GM12878 (cell line): ENCODE results near the gene EXPH5. TPM values are rescaled to one million over a fixed set of nuclear protein-coding genes. Genes with fewer than 3 reads are reported as not detected.

Experiments used
- ATAC-seq: fragments of 200-7000 bp; cut with Tn5 transposase; 3 replicates; pipeline ENCODE4 v1.9.1; 2020; ENCODE audit warnings: mild to moderate bottlenecking, moderate library complexity
- BruUV-seq: library from RNA; stranded (reverse); fragments of 400-500 nt; replicated peaks from 2 replicates; lab custom pipeline; 2021; lab: Mats Ljungman, UMichigan
- CTCF ChIA-PET: fragments of 300-600 bp; sonication (Branson Sonifier 250); formaldehyde crosslinking; extraction: SDS; loops from one replicate; lab custom pipeline; 2021; ENCODE audit warnings: inconsistent platforms; lab: Yijun Ruan, JAX
- POLR2A ChIA-PET: fragments of 350-600 bp; formaldehyde crosslinking; extraction: SDS; loops from one replicate; lab custom pipeline; 2021; ENCODE audit warnings: inconsistent platforms; lab: Charles Lee
- RAD21 ChIA-PET: fragments of 300-600 bp; sonication (Branson Sonifier 250); formaldehyde crosslinking; loops from one replicate; lab custom pipeline; 2023; ENCODE audit warnings: antibody characterized with exemption; ENCODE audit not compliant: unreplicated experiment; lab: Charles Lee
- SMC1A ChIA-PET: fragments of 300-600 bp; sonication (Branson Sonifier 250); formaldehyde crosslinking; loops from one replicate; lab custom pipeline; 2023; ENCODE audit not compliant: unreplicated experiment, uncharacterized antibody; lab: Charles Lee
- DNase-seq: peaks from one replicate; pipeline ENCODE4 v3.0.0-alpha.2; 2011; ENCODE audit warnings: low read depth, low spot score
- FAIRE-seq: peaks from 3 replicates; lab custom pipeline; 2011; peaks lifted over from hg19 to GRCh38; lab: Jason Lieb, UNC
- H2AFZ ChIP-seq: 2 replicates; pipeline ENCODE4 v1.6.0; 2011; ENCODE audit warnings: low read depth, low read length, control low read depth; ENCODE audit not compliant: control insufficient read depth
- H3K27ac ChIP-seq: 2 replicates; pipeline ENCODE4 v1.5.1; 2011; ENCODE audit warnings: control low read depth; ENCODE audit not compliant: control insufficient read depth, insufficient read depth
- H3K27me3 ChIP-seq, 2 experiments: replicated peaks in 1 of 2; 2 replicates each; pipeline versions ENCODE4 v1.6.0 to v1.6.1; 2011; ENCODE audit warnings: low read length in 1 of 2; ENCODE audit not compliant: control insufficient read depth in 2 of 2, insufficient read depth in 2 of 2
- H3K36me3 ChIP-seq, 2 experiments: 2 replicates each; pipeline ENCODE4 v1.5.1; 2011; ENCODE audit warnings: low read length in 1 of 2; ENCODE audit not compliant: control insufficient read depth in 2 of 2, insufficient read depth in 2 of 2
- H3K4me1 ChIP-seq: 2 replicates; pipeline ENCODE4 v1.6.1; 2011; ENCODE audit warnings: mild to moderate bottlenecking, low read length, moderate library complexity, mixed read lengths; ENCODE audit not compliant: control insufficient read depth, insufficient read depth
- H3K4me2 ChIP-seq: 2 replicates; pipeline ENCODE4 v1.6.0; 2011; ENCODE audit warnings: control low read depth; ENCODE audit not compliant: control insufficient read depth, insufficient read depth
- H3K4me3 ChIP-seq: fragments of 200-600 bp; sonication (generic); 2 replicates; pipeline ENCODE4 v1.5.1; 2016
- H3K79me2 ChIP-seq: 2 replicates; pipeline ENCODE4 v1.6.0; 2011; ENCODE audit warnings: low read length; ENCODE audit not compliant: control insufficient read depth, insufficient read depth
- H3K9ac ChIP-seq: 2 replicates; pipeline ENCODE4 v1.8.0; 2011; ENCODE audit warnings: low read length, control low read depth, mixed read lengths; ENCODE audit not compliant: control insufficient read depth, insufficient read depth
- H3K9me3 ChIP-seq: replicated peaks from 3 replicates; pipeline ENCODE4 v1.5.1; 2011; ENCODE audit warnings: mild to moderate bottlenecking, low read length; ENCODE audit not compliant: control insufficient read depth, insufficient read depth
- H4K20me1 ChIP-seq: 2 replicates; pipeline ENCODE4 v1.6.0; 2011; ENCODE audit not compliant: control insufficient read depth, insufficient read depth
- NFIC ChIP-seq: IDR thresholded peaks from 2 replicates; pipeline ENCODE4 v1.6.1; 2012; ENCODE audit warnings: low read depth, mild to moderate bottlenecking, inconsistent platforms, low read length, moderate library complexity
- NFYB ChIP-seq: IDR thresholded peaks from 2 replicates; pipeline ENCODE4 v1.6.1; 2011; ENCODE audit warnings: low read depth, mild to moderate bottlenecking, low read length, improper control_type of control experiment, moderate library complexity; ENCODE audit not compliant: insufficient read depth
- TAF1 ChIP-seq: IDR thresholded peaks from 2 replicates; pipeline ENCODE4 v1.6.1; 2011; ENCODE audit warnings: mild to moderate bottlenecking, low read depth, low read length, borderline replicate concordance
- WGBS: methylation state at CpG from one replicate; pipeline ENCODE4 v1.1.6; 2016; ENCODE audit warnings: low lambda C conversion rate; ENCODE audit not compliant: insufficient replicate concordance, insufficient coverage; ENCODE audit errors: missing lambda C conversion rate; 5-methylcytosine and 5-hydroxymethylcytosine counted together
- in situ Hi-C: fragments of 300-500 bp; cut with MboI; formaldehyde crosslinking; loops from 9 replicates; pipeline ENCODE4 v1.14.3; 2018; ENCODE audit warnings: mixed read lengths
- intact Hi-C: fragments of 100-400 bp; cut with micrococcal nuclease; formaldehyde crosslinking; loops from one replicate; pipeline ENCODE4 v1.14.2; 2022; ENCODE audit not compliant: unreplicated experiment
- polyA plus RNA-seq, 11 experiments: library from polyadenylated mRNA; depleted of rRNA in 4 of 11; unstranded in 6 of 11; stranded (reverse) in 5 of 11; fragments of >200 nt; fragmentation: Nextera tagmentation in 4 of 11; fragmentation: Illumina TruSeq in 1 of 11; extraction: Ambion mirVana in 4 of 11; extraction: Trizol in 1 of 11; gene quantifications; 1 replicate in 1 of 11; 2 replicates in 10 of 11; pipeline versions ENCODE4 v1.2.1 to v1.2.3, GENCODE V29; 2011 to 2016; ENCODE audit warnings: inconsistent platforms in 2 of 11, missing spikeins in 2 of 11, low read depth in 1 of 11
- total RNA-seq, 4 experiments: library from RNA; depleted of rRNA in 3 of 4; stranded (reverse); fragments of >200 nt in 3 of 4; fragmentation: Illumina TruSeq in 1 of 4; extraction: Trizol in 1 of 4; gene quantifications; 2 replicates each; pipeline versions ENCODE4 v1.2.1 to v1.2.3, GENCODE V29; 2013 to 2021
- TF ChIP-seq, protein P1 (sequence below): IDR thresholded peaks from 2 replicates; pipeline ENCODE4 v1.6.1; 2011; ENCODE audit warnings: mild to moderate bottlenecking, low read depth, low read length, moderate library complexity; ENCODE audit not compliant: insufficient replicate concordance
- TF ChIP-seq, protein P2 (sequence below): IDR thresholded peaks from 2 replicates; pipeline ENCODE4 v1.6.1; 2012; ENCODE audit warnings: mild to moderate bottlenecking, low read depth, low read length
- TF ChIP-seq, protein P3 (sequence below): fragments of 450-650 bp; IDR thresholded peaks from 2 replicates; pipeline ENCODE4 v1.6.1; 2016; ENCODE audit warnings: mild to moderate bottlenecking

The EXPH5 gene
- total and polyA plus RNA-seq, 10 of the 15 experiments (the other 5 are each of a cell fraction or from before 2014, with no cell fraction given) = 0.69 to 11.1 (median 4.3) TPM

DNA sequence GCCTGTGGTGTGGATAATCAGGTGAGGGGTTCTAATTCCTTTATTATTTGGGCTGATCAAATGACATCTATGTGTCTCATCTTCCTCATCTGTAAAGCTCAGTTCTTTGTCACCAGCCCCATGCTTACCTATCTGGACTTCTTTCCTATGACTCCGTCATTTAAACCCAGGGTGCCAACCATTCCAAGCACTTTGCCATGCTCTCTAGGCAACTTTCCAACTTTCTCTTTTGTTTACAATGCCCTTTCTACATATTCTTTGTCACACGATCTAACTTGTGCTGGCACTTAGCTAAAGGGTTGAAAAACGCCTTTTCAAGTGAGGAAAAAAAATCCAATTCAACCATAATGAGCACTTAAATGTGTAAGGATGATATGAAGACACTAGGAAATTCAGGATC, 27.9 kb downstream of the EXPH5 start (continued):
- no peak for TF ChIP-seq TAF1

DNA sequence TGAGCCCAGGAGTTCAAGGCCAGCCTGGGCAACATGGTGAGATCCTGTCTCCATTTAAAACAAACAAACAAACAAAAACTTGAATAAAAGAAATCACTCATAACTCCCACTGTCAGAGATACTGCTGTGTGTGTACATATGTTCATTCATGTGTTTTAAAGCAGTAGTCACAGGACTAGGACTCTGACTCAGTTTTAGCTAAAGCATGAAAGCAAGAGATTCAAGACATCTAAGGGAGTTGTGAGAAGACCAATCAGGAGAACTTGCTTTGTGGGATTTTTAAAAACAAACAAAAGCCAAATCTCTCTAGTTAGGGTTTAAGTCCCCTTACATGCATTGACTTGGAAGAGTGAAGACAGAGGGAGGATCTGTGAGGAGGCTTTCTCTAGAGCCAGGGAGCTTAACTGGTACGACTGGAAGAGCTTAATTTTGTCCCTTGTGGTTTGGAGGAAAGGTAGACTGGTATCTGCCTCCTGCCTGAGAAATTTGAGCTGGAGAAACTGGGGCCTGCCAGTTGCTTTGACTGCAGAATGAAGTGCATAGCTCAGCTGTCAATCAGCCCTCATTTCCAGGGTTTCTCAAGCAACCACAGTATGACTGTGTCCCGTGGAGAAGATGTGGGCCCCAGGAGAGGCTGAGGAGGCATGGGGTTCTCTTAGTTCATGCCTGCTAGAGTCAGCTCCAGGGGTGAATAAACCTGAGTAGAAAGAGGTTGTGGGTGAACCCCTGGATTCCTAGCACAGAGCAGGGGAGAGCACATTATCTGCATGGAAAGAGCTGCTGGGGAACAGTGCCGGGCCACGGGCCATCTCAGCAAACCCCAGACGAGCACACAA, 30.6 kb downstream of the EXPH5 start:
- Histone ChIP-seq H3K9me3 (no peaks in the 10 kb centered on the region), H3K36me3 (no peaks in the 10 kb centered on the region), H3K4me1 (peaks cover 4% of the 10 kb centered on the region), H3K9ac (no peak overlapping the region), H3K79me2 (no peaks in the 10 kb centered on the region), H2AFZ (peak overlapping the region; percentile 24; the same call in 1 of the 2 replicates), H3K27ac (no peak overlapping the region), H3K4me2 (no peak overlapping the region), H3K27me3 (no peaks in the 10 kb centered on the region), H3K4me3 (no peak overlapping the region), H4K20me1 (no peaks in the 10 kb centered on the region)
- ChIA-PET POLR2A (interaction anchor here (1.0 kb wide), 2 partner anchors 26 to 57 kb away, joined by 3 to 4 read pairs; no protein-coding TSS in a partner anchor), RAD21 (interaction anchor here (1.2 kb wide), 1 partner anchor 25 kb away, joined by 3 read pairs; no protein-coding TSS in a partner anchor), SMC1A (interaction anchor here (2.2 kb wide), 1 partner anchor 10 kb away, joined by 8 read pairs; no protein-coding TSS in a partner anchor), CTCF (no interaction called here)
- BruUV-seq = no TSS peak
- TF ChIP-seq, protein P1, sequence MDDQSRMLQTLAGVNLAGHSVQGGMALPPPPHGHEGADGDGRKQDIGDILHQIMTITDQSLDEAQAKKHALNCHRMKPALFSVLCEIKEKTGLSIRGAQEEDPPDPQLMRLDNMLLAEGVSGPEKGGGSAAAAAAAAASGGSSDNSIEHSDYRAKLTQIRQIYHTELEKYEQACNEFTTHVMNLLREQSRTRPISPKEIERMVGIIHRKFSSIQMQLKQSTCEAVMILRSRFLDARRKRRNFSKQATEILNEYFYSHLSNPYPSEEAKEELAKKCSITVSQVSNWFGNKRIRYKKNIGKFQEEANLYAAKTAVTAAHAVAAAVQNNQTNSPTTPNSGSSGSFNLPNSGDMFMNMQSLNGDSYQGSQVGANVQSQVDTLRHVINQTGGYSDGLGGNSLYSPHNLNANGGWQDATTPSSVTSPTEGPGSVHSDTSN = peak; percentile 53
- TF ChIP-seq NFIC = no peak
- peak; percentile 17; the same call in 1 of the 2 replicates for TF ChIP-seq NFYB
- TF ChIP-seq, protein P2, sequence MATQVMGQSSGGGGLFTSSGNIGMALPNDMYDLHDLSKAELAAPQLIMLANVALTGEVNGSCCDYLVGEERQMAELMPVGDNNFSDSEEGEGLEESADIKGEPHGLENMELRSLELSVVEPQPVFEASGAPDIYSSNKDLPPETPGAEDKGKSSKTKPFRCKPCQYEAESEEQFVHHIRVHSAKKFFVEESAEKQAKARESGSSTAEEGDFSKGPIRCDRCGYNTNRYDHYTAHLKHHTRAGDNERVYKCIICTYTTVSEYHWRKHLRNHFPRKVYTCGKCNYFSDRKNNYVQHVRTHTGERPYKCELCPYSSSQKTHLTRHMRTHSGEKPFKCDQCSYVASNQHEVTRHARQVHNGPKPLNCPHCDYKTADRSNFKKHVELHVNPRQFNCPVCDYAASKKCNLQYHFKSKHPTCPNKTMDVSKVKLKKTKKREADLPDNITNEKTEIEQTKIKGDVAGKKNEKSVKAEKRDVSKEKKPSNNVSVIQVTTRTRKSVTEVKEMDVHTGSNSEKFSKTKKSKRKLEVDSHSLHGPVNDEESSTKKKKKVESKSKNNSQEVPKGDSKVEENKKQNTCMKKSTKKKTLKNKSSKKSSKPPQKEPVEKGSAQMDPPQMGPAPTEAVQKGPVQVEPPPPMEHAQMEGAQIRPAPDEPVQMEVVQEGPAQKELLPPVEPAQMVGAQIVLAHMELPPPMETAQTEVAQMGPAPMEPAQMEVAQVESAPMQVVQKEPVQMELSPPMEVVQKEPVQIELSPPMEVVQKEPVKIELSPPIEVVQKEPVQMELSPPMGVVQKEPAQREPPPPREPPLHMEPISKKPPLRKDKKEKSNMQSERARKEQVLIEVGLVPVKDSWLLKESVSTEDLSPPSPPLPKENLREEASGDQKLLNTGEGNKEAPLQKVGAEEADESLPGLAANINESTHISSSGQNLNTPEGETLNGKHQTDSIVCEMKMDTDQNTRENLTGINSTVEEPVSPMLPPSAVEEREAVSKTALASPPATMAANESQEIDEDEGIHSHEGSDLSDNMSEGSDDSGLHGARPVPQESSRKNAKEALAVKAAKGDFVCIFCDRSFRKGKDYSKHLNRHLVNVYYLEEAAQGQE = no peak
- TF ChIP-seq, protein P3, sequence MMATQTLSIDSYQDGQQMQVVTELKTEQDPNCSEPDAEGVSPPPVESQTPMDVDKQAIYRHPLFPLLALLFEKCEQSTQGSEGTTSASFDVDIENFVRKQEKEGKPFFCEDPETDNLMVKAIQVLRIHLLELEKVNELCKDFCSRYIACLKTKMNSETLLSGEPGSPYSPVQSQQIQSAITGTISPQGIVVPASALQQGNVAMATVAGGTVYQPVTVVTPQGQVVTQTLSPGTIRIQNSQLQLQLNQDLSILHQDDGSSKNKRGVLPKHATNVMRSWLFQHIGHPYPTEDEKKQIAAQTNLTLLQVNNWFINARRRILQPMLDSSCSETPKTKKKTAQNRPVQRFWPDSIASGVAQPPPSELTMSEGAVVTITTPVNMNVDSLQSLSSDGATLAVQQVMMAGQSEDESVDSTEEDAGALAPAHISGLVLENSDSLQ = peak; percentile 75
- ATAC-seq (no peak), FAIRE-seq (no peak), DNase-seq (no peak)
- intact Hi-C loops = no loop called here
- in situ Hi-C loops = no loop called here
- WGBS = 57% methylated on average over 5 of the region's 5 CpGs
